ENCODE results near the gene CHAD.

DNA sequence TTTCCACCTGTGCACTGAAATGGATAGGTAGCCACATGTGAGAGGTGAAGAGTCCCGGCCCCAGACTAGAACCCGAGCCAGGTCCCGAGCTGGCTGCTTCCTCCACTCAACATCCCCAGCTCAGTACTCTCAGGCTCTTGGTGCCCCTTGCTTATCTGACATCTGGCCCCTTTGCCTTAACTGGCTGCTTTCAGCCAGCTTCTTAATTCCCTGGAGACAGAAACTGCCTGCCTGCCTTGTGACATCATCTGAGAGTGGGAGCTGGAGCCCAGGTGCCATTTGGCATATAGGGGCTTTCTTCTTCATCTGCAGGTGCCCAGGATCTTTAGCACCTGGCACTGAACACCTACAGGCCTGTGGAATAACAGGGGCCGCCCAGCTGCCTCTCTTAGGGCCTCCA lies 8.9 kb downstream of the CHAD start:
- TF ChIP-seq ZNF660 (tag by site-specific recombination; IDR thresholded peaks at IDR 0.05) (no peak), YY1 (tag by site-specific recombination; IDR thresholded peaks at IDR 0.05) (no peak), ZNF274 (IDR thresholded peaks at IDR 0.05; ENCODE audit: low read length) (no peak), ZNF274 (tag by site-specific recombination; IDR thresholded peaks at IDR 0.05; ENCODE audit: borderline replicate concordance) (no peak), ZNF776 (tag by site-specific recombination; IDR thresholded peaks at IDR 0.05; ENCODE audit: borderline replicate concordance) (no peak), ZBTB21 (tag by site-specific recombination; IDR thresholded peaks at IDR 0.05) (no peak), ZSCAN30 (tag by site-specific recombination; IDR thresholded peaks at IDR 0.05) (no peak)
- TF ChIP-seq, protein P1, sequence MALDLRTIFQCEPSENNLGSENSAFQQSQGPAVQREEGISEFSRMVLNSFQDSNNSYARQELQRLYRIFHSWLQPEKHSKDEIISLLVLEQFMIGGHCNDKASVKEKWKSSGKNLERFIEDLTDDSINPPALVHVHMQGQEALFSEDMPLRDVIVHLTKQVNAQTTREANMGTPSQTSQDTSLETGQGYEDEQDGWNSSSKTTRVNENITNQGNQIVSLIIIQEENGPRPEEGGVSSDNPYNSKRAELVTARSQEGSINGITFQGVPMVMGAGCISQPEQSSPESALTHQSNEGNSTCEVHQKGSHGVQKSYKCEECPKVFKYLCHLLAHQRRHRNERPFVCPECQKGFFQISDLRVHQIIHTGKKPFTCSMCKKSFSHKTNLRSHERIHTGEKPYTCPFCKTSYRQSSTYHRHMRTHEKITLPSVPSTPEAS (tag by site-specific recombination; IDR thresholded peaks at IDR 0.05): no peak
- TF ChIP-seq, protein P2, sequence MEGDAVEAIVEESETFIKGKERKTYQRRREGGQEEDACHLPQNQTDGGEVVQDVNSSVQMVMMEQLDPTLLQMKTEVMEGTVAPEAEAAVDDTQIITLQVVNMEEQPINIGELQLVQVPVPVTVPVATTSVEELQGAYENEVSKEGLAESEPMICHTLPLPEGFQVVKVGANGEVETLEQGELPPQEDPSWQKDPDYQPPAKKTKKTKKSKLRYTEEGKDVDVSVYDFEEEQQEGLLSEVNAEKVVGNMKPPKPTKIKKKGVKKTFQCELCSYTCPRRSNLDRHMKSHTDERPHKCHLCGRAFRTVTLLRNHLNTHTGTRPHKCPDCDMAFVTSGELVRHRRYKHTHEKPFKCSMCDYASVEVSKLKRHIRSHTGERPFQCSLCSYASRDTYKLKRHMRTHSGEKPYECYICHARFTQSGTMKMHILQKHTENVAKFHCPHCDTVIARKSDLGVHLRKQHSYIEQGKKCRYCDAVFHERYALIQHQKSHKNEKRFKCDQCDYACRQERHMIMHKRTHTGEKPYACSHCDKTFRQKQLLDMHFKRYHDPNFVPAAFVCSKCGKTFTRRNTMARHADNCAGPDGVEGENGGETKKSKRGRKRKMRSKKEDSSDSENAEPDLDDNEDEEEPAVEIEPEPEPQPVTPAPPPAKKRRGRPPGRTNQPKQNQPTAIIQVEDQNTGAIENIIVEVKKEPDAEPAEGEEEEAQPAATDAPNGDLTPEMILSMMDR (tag by site-specific recombination; IDR thresholded peaks at IDR 0.05): no peak
